ENCODE data around the gene NXN.
"Not testable (repeated sequence)": the region's sequence is repeated elsewhere in the genome, so short reads cannot be mapped to it uniquely, and the experiment has no call there.

Gene NXN

DNA sequence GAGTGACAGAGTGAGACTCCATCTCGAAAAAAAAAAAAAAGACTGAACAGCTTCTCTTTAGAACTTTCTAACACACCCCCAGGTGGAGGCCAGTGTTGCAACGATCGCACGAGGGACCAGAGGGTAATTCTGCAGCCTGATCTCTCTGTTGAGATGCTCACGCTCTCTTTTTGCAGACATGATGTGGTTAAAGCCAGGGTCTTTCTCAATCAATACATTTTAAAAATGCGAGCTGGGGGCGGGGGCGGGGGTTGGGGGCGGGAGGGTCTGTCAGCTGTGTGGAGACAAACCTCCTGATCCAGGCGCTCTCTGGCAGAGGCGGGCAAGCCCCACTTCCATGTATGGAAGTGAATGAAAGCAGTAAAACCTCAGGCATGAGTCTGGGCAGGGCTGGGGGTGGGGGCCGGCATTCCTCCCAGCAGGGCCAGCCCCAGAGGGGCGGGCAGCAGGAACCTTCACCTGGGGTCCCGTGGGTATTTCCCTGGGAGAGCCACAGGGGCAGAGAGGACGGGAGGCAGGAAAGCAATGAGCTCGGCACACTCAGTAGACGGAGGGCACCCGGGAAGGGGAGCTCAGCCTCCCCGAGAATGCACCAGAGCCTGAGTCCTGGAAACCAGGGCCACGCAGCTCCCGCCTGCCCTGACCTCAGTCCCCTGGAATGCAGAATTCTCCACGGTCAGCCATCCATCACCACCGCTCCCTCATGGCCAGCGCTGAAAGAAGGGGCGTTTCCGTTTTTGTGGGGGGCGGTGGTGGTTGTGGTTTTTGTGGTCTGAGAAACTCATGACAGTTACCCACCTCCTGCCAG, 28.0 kb downstream of the NXN start:
- DNase-seq = no peak

DNA sequence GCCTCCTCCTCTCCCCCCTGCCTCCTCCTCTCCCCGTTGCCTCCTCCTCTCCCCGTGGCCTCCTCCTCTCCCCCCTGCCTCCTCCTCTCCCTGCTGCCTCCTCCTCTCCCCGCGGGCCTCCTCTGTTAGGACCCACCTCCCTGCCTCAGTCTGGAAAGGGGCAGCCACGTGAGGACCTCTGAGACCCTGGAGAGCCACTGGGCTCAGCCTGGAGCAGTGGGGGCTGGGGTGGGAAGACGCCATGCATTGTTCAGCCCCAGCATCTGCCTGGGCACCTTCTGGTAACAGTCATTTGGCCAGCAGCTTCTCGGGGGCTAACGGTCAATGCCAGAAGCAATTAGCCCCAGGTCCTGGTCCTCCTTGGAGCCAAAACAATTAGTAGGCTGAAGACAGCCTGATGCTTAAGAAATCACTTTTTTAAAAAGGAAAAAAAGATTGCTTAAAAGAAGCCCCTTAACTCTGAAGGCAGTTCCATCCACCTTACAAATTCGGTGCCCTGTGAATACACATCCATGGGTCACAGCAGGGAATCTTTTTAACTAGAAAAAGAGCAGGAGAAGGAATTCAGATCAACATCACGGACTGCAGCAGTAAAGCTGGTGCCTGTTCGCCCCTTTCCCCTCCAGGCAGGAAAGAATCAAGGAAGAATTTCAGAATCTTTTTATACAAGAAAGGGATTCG, 29.8 kb downstream of the NXN start:
- DNase-seq = no peak

DNA sequence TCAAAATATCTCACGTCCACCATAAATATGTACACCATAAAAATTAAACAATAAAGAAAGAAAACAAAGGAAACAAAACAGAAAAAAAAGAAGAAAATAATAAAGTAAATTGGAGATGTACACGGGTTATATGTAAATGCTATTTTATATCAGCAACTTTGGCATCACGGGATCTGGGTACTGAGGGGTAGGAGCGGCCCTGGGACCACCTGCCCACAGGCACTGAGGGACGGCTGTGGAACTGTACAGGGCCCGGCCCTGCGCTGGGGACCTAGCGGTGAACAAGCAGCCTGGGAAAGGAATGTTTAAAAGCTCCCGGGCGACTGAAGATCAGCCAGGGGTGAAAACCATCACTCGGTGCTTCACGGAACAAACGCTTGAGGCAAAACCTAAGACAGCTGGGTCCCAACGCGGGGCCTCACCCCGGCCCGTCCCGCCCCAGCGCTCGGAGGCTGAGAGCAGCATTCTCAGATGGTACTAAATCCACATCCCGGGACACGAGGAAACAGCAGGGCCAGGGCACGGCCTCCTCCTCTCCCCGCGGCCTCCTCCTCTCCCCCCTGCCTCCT, 31.2 kb downstream of the NXN start:
- DNase-seq = no peak

DNA sequence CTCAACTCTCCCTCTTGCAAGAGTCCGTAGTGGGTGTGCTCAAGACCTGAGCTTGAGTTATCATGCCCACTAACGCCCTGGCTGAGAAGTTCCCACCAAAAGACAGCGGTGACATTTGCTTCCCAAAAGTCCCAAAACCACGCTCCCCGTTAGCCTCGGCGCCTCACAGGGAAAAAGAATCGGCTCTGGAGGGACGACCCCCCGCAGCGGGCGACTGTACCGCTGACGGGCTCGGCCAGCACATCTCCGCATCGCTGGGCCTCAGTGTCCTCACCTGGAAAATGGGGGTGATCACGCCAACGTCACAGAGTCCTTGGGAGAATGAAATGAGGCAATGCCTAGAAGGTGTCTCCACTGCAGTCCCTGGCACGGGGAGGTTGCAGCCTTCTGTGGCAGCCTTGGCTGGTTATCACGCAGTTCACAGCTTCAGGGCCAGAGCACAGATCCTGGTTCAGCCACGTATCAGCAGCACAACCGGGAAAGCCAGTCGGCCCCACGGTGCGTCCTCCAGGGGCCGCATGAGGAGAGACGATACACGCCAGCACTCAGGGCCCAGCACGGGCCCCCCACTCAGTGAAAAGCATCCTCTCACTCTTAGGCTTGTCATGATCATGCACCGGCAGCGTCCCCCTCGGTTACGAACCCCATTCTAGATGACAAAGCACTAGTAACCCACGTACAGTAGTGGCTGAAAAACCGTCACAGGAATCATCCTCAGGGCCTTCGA, 32.9 kb downstream of the NXN start:
- no peak for DNase-seq

DNA sequence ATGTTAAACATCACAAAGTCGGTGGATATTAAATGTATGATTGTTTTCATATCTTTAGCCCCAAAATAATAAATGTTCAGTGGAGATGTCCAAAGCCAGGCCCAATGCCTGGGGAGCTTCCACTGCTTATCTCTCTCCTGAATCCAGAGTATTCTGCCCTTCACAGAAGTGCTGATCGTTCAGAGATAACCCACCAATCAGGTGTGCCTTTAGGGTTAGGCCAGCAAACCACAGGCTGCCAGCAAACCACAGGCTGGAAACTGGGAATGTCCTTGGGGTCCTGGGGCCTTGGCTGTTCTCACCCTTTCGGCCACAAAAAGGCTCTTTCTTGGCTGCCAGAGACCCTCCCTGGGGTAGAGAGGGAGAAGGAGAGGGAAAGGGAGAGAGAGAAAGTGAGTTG, 33.9 kb downstream of the NXN start:
- DNase-seq = no peak

DNA sequence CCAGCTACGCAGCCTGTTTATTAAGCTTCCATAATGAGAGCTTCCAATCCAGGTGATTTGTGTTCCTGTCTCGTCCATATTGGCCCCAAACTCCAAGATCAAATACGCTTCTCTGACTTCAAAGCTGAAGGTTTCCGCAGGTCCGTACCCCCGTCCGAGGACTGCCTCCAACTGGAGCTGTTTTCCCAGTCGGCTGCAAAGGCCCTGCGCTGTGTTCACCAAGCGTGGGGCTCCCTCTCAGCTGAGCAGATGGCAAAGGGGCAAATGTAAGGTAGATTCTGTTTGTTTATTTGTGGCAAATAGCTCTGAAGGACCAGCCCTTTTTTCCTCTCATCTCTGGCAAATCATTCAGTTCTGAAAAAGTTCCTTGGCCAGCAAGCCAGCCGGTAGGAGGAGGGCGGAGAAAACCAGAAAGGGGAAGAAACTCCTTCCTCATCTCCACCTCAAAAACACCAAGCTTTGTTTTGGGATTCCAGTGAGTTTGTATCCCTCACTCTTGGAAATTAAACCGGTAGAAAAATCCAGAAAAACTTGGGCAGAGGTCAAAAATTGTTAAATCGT, 35.2 kb downstream of the NXN start:
- no peak for DNase-seq

DNA sequence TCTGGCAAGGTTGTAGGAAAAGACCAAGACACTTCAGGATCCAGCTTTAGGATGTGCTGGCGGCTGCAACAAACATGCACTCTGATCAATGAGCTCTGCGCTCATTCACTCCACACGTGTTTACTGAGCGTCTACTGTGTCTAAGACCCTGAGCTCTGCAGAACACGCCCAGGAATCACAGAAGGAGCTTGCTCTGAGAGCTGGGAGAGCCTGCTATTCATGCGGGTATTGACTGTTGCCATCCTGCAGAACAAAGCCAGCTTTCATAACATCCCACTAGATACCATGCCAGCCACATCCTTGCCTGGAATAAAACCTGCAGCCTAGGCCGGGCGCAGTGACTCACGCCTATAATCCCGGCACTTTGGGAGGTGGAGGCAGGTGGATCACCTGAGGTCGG, 44.1 kb downstream of the NXN start:
- no peak for DNase-seq

DNA sequence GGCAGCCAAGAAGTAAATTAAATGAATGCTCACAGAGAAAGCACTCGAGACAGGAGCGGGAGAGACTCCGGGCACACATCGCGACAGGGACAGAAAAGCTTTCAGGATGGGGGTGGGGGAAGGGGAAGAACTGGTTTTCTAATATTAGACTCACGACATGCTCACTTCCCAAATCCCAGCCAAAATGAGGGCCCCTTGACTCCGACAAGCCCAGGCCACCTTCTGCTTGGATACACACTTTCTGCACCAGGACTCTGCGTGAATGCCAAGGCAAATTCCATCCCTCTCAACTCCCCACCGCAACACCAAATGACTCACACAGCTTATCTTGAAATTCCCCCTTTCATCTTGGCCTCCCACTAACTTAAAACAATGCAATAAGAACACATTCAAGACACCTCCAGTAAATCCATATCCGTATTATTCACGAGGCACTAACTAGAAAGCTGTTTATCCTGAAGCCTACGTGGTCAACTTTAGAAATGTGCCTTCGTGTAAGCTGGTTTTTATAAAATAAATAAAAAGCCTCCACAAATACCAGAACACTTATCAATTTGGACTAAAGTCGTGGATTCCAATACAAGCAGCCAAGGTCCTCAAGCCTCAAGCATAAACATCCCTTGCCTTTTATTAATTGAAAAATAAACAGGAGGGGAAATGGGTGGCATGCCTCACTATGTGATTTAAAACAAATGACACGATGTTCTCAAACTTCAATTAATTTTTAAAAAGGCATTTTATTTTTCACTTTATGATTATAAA, 46.1 kb downstream of the NXN start:
- no peak for DNase-seq

DNA sequence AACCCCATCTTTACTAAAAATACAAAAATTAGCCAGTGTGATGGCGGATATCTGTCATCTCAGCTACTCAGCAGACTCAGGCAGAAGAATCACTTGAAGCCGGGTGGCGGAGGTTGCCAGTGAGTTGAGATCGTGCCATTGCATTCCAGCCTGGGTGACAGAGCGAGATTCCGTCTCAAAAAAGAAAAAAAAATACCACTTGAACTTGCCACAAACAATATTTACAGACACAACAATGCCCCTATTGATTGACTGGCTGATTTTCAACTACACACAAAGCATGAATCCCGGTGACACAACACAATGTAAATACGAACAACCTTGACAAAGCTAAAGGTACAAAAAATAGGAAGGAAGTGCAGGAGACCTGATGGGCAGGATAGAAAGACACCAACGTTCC, 49.3 kb downstream of the NXN start:
- no peak for DNase-seq

DNA sequence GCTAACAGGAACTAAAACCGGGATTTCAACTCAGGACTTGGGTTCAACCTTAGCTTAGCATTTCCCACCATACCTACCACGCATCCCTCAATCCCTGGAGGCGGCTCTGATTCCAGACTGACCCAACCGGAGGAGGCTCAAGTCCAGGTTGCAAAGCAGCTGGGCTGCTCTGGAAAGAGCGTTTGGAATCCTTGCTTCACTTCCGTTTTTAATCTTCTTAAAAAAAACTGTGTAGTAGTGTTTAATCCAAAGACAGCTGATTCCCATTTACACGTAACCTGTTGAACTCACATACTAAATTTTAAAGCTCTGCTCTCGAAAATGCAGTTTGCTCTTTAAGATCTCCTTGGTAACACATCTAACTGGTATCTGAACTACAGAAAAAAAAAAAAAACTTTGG, 50.0 kb downstream of the NXN start:
- DNase-seq = no peak

DNA sequence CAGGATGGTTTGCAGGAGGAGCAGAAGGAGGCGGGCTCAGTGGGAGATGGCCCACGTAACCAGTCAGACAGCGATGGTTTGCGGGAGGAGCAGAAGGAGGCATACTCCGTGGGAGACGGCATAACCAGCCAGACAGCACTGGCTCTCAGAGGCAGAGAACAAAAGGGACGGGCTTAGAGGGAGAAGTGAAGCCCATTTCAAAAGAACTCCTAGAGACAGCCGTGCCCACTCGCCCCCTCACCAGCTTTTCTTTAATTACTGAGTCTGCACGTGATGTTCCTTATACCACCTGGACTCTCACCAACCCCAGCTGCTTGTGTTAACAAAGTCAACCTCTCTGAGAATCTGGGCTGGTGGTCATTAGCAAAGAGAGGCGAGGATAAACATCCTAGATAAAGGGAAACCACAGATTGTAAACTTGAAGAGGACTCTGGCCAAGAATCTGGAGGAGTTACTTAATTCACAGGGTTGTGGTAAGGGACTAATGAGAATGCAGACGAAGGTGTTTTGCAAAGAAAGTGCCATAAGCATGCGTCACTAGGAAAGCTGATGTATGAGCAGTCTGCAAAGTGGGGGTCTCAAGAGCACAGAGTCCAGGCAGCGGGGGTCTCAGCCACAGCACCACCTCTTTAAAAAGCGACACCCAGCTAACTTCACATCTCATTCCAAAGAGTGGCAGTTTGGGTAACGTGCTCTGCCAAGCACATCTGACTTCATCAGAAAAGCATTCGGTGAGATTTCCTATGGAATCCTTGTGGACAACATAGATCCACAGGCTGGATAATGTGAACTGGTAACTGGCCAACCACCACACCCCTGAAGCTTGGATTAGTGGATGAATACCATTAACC, 51.7 kb downstream of the NXN start:
- no peak for DNase-seq

DNA sequence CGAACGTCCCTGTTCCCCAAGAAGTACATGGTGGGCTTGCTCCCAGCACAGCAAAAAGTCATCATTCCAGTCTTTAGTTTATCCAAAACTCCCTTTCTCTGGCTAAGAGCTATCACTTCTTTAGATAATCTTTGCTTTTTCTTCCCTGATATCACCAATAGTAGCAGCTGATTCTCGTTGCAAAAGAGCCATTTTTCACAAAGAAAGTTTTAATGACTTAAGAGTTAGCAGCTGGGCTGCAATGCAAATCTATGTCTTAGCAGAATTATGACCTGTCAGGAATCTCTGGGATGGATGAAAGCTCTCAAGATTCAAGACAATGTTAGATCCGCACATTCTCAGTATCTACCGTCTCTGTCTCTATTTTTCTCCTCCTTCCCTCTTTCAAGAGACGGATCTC, 53.8 kb downstream of the NXN start:
- DNase-seq = no peak

DNA sequence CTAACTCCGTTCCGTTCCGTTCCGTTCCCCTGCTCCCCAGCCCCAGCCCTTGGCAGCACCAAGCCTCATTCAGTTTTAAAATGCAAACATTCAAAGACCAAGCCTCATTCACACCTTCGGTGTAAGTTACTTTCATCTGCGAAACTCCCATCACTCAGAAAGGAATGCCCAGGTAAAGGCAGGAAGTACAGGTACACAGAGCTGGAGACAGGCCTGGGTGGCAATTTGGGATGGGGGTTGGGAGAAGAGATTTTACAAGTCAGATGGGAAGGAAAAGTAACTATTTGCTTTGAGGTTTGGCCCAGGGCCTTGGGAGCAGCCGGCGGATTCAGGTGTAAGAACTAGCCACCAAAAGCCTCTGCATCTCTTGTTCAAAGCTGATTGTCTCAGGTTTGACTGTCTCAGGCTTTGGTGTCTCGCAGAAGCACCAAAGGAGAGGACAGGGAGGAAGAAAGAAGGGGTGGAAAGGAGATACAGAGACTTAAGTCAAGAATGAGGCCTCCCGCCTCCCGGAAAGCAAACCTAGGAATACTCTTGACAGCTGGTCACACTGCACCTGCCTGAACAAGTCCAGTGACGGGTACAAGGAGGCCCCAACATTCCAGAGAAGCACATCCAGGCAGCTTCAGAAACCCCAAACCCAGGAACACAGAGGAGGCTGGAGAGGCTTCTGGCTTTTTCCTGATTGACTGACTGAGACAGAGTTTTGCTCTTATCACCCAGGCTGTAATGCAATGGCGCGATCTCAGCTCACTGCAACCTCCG, 54.7 kb downstream of the NXN start:
- DNase-seq = no peak

DNA sequence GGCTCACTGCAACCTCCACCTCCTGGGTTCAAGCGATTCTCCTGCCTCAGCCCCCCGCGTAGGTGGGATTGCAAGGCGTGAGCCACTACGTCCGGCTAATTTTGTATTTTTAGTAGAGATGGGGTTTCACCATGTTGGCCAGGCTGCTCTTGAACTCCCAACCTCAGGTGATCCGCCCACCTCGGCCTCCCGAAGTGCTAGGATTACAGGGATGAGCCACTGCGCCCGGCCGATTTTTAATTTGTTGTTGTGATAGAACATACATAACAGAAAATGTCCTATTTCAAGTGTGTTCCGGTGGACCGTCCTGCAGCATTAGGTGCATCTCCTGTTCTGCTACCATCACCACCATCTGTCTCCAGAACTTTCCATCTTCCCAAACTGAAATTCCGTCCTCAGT, 55.3 kb downstream of the NXN start:
- DNase-seq = not testable (repeated sequence)

DNA sequence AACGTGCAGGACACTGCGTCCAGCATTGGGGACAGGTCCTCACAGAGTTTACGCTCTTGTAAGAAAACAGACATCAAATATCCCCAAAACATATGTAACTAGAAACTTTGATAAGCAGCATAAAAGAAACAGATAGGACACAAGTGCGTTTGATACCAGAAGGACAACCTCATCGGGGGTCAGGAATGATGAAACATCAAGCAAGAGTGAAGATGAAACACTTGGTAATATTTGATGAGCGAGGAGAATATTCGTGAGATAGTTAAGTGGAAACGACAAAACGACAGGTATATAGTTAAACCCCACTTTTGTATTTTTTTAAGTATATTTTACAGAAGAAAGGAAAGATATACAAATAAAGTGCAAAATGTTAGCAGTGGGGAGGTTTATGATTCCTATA, 55.9 kb downstream of the NXN start:
- DNase-seq = no peak

DNA sequence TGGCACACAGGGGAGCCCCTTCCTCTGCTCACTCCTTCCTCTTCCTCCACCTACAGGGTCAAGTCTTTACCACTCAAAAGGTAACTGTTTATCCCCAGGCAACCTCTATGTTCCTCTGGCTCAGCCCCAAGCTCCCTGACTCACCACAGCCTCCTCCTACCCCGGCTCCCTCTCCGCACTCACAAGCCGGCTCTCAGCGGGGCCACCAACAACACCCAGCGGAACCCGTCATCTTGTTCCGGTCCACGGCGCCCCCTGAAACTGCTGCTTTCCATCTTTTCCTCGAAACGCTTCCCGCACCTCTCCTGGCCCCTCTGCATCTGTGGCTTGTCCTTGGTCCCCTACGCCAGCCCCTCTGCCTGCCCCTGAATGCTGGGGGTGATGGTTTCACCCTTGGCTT, 58.4 kb downstream of the NXN start:
- DNase-seq = no peak

DNA sequence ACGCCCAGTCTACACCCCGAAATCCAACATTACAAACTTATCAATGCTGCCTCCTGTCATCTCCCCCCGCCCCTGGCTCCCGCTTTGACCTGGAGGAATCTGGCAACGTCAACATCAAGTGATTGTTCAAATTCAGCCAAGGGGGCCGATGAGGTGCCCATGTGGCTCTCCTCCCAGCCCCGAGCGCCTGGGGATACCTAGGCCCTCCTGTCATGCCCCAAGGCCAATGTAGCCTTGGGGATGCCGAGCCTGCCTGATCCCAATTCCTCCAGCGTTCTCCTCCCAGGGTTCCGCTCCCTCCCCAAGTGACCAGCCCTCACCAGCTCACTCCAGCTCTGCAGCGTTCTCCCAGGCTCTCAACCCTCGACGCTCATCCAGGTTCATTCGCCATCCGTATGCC, 59.4 kb downstream of the NXN start:
- no peak for DNase-seq

DNA sequence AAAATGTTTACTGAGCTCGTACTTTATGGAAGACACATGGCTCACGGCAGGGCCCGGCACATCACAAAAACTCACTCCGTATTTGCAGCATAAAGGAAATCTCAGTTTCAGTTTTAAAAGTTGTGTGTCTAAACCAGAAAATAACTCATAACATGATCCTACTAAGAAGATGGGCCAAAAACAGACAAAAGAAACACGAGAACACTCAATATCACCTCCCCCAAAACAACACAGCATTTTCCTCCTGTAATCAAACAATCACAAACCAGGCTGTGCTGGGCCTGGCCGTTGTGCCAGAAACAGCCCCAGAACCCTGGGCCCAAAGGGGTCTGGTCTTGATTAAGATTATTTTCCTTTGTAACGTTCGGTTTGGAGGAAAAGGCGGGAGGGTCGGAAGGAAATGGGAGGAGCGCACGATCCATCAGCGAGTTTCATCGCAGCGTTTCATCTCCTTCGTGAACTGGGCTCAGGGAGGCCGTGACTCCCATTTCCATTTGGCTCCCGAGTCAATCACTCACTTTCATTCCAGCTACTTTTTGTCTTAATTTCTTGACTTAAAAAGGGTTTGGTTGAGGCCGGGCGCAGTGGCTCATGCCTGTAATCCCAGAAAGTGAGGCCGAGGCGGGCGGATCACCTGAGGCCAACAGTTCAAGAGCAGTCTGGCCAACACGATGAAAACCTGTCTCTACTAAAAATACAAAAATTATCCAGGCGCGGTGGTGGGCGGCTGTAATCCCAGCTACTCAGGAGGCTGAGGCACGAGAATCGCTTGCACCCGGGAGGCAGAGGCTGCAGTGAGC, 61.4 kb downstream of the NXN start:
- no peak for DNase-seq

DNA sequence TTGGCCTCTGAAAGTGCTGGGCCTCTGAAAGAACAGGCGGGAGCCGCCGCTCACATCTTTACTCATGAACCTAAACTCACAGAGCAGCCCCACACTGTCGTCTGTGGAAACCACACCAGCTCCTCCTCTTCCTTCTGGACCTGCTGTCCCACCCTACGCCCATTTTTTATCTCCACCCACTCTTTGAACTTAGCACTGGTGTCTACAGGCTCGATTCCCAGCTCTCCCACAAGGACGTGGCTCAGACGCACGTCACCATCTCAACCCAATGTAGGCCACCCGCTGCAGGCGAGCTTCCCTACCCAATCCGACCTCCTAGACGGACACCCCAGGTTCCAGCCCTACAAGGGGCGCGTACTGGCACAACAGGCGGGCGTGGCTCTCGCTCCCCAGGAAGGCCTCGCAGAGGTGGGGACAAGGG, 62.2 kb downstream of the NXN start:
- DNase-seq = no peak

DNA sequence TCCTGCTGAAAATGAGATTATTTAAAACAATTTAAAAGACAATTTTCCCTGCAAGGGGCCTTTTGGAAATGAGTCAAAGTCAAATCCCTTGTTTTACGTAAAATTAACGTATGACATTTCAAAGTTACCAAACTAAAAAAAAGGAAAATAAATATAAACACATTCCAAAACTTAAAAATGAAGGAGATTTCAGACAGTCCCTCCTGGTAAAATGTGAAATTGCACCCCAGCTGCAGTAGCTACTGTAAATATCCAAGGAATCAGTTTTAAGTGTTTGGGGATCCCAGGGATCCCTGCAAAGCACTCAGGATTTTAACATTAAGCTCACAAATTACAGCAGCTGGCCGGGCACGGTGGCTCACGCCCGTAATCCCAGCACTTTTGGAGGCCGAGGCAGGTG, 63.3 kb downstream of the NXN start:
- no peak for DNase-seq
